HG02884 (cell line): ENCODE data around the gene MAGEB6B.
"Not testable (repeated sequence)": the region's sequence is repeated elsewhere in the genome, so short reads cannot be mapped to it uniquely, and the experiment has no call there.

Source experiments
- ATAC-seq: cut with Tn5 transposase; IDR thresholded peaks from one replicate; pipeline ENCODE4 v1.9.1; 2021; ENCODE audit warnings: mild to moderate bottlenecking, moderate library complexity; ENCODE audit not compliant: unreplicated experiment

MAGEB6B gene

GRCh38 chrX:26160301-26160700 is at the start of gene MAGEB6B:
Gene MAGEB6B (plus strand): TSS chrX:26160601. CDS start chrX:26160601, 0 bp downstream.
- no peak for ATAC-seq

GRCh38 chrX:26138274-26138673 is 22.1 kb upstream of the MAGEB6B start, which contains the start of gene MAGEB18:
Gene MAGEB18 (plus strand): TSS chrX:26138343. CDS start chrX:26138986, 643 bp downstream.
- no peak for ATAC-seq

GRCh38 chrX:26146024-26146423 is 14.4 kb upstream of the MAGEB6B start:
- no peak for ATAC-seq

- no peak for ATAC-seq
Measured at GRCh38 chrX:26192204-26192603, 31.8 kb downstream of the MAGEB6B start, which contains the start of gene MAGEB6. Gene MAGEB6 (plus strand): TSS chrX:26192440. CDS start chrX:26193847, 1,407 bp downstream.

- ATAC-seq, result no peak
Measured at GRCh38 chrX:26203561-26203960, 43.2 kb downstream of the MAGEB6B start.

- not testable (repeated sequence) for ATAC-seq
Measured at GRCh38 chrX:26204717-26205116, 44.3 kb downstream of the MAGEB6B start.

GRCh38 chrX:26208012-26208411 is 47.6 kb downstream of the MAGEB6B start:
- no peak for ATAC-seq
